CD4-positive, alpha-beta memory T cell (primary cell): ENCODE results near the gene MAN1A1. TPM values are rescaled to one million over a fixed set of nuclear protein-coding genes. Genes with fewer than 3 reads are reported as not detected.

Experiments used
- CTCF ChIA-PET: fragments of 350-600 bp; sonication (Branson Sonifier 250); formaldehyde crosslinking; loops from one replicate; lab custom pipeline; 2021; ENCODE audit warnings: inconsistent platforms; ENCODE audit not compliant: partially characterized antibody; lab: Charles Lee
- POLR2A ChIA-PET: fragments of 350-600 bp; sonication (Branson Sonifier 250); formaldehyde crosslinking; loops from one replicate; lab custom pipeline; 2021; ENCODE audit not compliant: partially characterized antibody; lab: Charles Lee
- DNase-seq, 5 donors: peaks; one replicate each; pipeline versions ENCODE4 v3.0.0 to v3.0.0-alpha.2; 2020 to 2022; ENCODE audit warnings: mixed read lengths in 1 of 5
- H3K27ac ChIP-seq: one replicate; pipeline ENCODE4 v1.7.0; 2013; ENCODE audit warnings: low read depth, low read length
- H3K27me3 ChIP-seq: 2 replicates; pipeline ENCODE4 v1.7.0; 2013; ENCODE audit warnings: mild to moderate bottlenecking, low read length, moderate library complexity; ENCODE audit not compliant: insufficient read depth
- H3K36me3 ChIP-seq: 2 replicates; pipeline ENCODE4 v1.7.0; 2013; ENCODE audit warnings: mild to moderate bottlenecking, low read length, moderate library complexity; ENCODE audit not compliant: insufficient read depth
- H3K4me1 ChIP-seq: 2 replicates; pipeline ENCODE4 v1.7.0; 2013; ENCODE audit warnings: mild to moderate bottlenecking, low read length, moderate library complexity; ENCODE audit not compliant: insufficient read depth
- H3K4me3 ChIP-seq, 2 donors: one replicate each; pipeline ENCODE4 v1.7.0; 2013; ENCODE audit warnings: low read length in 2 of 2, mild to moderate bottlenecking in 1 of 2
- H3K9me3 ChIP-seq, 2 donors: one replicate each; pipeline ENCODE4 v1.7.0; 2013; ENCODE audit warnings: low read length in 2 of 2, control low read depth in 1 of 2; ENCODE audit not compliant: control insufficient read depth in 1 of 2
- H3K27ac Mint-ChIP-seq, 7 donors: one replicate each; pipeline ENCODE4 v1.8.0; 2020 to 2021; ENCODE audit warnings: mixed read lengths in 7 of 7, mild to moderate bottlenecking in 6 of 7, inconsistent platforms in 3 of 7, moderate library complexity in 3 of 7
- H3K27me3 Mint-ChIP-seq, 2 donors: one replicate each; pipeline ENCODE4 v1.8.0; 2020 to 2021; ENCODE audit warnings: mixed read lengths in 2 of 2
- H3K36me3 Mint-ChIP-seq, 2 donors: one replicate each; pipeline ENCODE4 v1.8.0; 2020 to 2021; ENCODE audit warnings: mixed read lengths in 2 of 2, inconsistent platforms in 1 of 2, mild to moderate bottlenecking in 1 of 2
- H3K4me1 Mint-ChIP-seq, 4 donors: one replicate each; pipeline ENCODE4 v1.8.0; 2020 to 2021; ENCODE audit warnings: mixed read lengths in 4 of 4, mild to moderate bottlenecking in 1 of 4
- H3K4me3 Mint-ChIP-seq, 8 donors: one replicate each; pipeline ENCODE4 v1.8.0; 2020 to 2021; ENCODE audit warnings: mixed read lengths in 8 of 8, mild to moderate bottlenecking in 7 of 8, moderate library complexity in 6 of 8, inconsistent platforms in 3 of 8
- H3K9me3 Mint-ChIP-seq, 8 donors: one replicate each; pipeline ENCODE4 v1.8.0; 2020 to 2021; ENCODE audit warnings: mixed read lengths in 8 of 8, mild to moderate bottlenecking in 5 of 8, inconsistent platforms in 3 of 8, moderate library complexity in 1 of 8
- intact Hi-C: fragments of 100-400 bp; cut with micrococcal nuclease; formaldehyde crosslinking; loops from one replicate; pipeline ENCODE4 v1.15.1; 2023
- polyA plus RNA-seq, 2 donors: library from polyadenylated mRNA; unstranded; fragments of 300-500 nt; fragmentation: Illumina TruSeq; gene quantifications; one replicate each; pipeline ENCODE4 v1.2.3, GENCODE V29; 2021
- total RNA-seq, 2 experiments: library from RNA; stranded (reverse); gene quantifications; one replicate each; pipeline ENCODE4 v1.2.3, GENCODE V29; 2021

The MAN1A1 gene
- total and polyA plus RNA-seq, 4 experiments from 2014 or later, result 12.3 to 14.7 (median 12.3) TPM

- no peak overlapping the region for H3K4me3 Mint-ChIP-seq
- peaks cover 0 to 5% of the 10 kb centered on the region in 2 donors for H3K36me3 Mint-ChIP-seq
- POLR2A ChIA-PET, result no interaction called here
- no peak for DNase-seq
- Histone ChIP-seq H3K4me3 (no peak overlapping the region), H3K27me3 (no peaks in the 10 kb centered on the region), H3K27ac (no peak overlapping the region), H3K9me3 (no peaks in the 10 kb centered on the region), H3K36me3 (no peaks in the 10 kb centered on the region), H3K4me1 (peaks cover 19% of the 10 kb centered on the region)
- H3K27ac Mint-ChIP-seq, result peak overlapping the region in 4 of 7 donors; percentile 28 to 65 (median 50)
- H3K4me1 Mint-ChIP-seq, result peaks cover 12 to 27% (median 18%) of the 10 kb centered on the region in 4 donors
- CTCF ChIA-PET, result no interaction called here
- peaks cover 0 to 2% (median 0%) of the 10 kb centered on the region in 8 donors for H3K9me3 Mint-ChIP-seq
- no peaks in the 10 kb centered on the region for H3K27me3 Mint-ChIP-seq
- intact Hi-C loops, result no loop called here
Measured at GRCh38 chr6:119256392-119256791, 93.2 kb downstream of the MAN1A1 start.

GRCh38 chr6:119255492-119255891 lies 94.1 kb downstream of the MAN1A1 start:
- H3K27me3 ChIP-seq, result no peaks in the 10 kb centered on the region
- POLR2A ChIA-PET, result no interaction called here
- no peak overlapping the region for H3K27ac ChIP-seq
- Mint-ChIP-seq H3K9me3 (peaks cover 0 to 2% (median 0%) of the 10 kb centered on the region in 8 donors), H3K4me3 (peak overlapping the region in 1 of 8 donors; percentile 14), H3K27ac (no peak overlapping the region), H3K4me1 (peaks cover 12 to 27% (median 18%) of the 10 kb centered on the region in 4 donors), H3K27me3 (no peaks in the 10 kb centered on the region), H3K36me3 (peaks cover 0 to 13% of the 10 kb centered on the region in 2 donors)
- CTCF ChIA-PET, result no interaction called here
- intact Hi-C loops, result no loop called here
- peaks cover 19% of the 10 kb centered on the region for H3K4me1 ChIP-seq
- peak in 3 of 5 donors; percentile 12 to 14 (median 14) for DNase-seq
- H3K36me3 ChIP-seq, result no peaks in the 10 kb centered on the region
- H3K4me3 ChIP-seq, result no peak overlapping the region
- H3K9me3 ChIP-seq, result no peaks in the 10 kb centered on the region

DNA sequence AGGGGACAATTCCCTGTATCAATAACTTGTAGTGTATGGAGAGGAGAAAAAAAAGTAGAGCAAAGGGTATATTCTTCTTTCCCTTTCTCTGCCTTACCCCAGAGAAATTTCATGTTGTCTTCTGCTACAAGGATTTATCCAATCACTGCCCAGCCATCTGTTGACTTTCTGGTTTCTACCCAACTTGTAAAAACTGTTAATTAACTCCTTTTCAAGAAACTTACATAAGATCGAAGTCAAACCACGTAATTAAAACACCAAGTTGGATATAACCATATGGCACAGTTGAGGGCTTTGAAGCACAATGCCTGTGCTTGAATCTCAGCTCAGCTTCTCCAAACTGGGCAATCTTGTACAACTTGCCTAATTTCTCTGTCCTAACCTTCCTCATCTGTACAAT lies 99.5 kb downstream of the MAN1A1 start:
- Histone ChIP-seq H3K9me3 (no peaks in the 10 kb centered on the region), H3K36me3 (no peaks in the 10 kb centered on the region), H3K27me3 (no peaks in the 10 kb centered on the region), H3K27ac (no peak overlapping the region), H3K4me3 (no peak overlapping the region), H3K4me1 (peaks cover 2% of the 10 kb centered on the region)
- POLR2A ChIA-PET, result no interaction called here
- peaks cover 0 to 2% (median 0%) of the 10 kb centered on the region in 8 donors for H3K9me3 Mint-ChIP-seq
- no peak overlapping the region for H3K4me3 Mint-ChIP-seq
- peaks cover 0 to 5% (median under 1%) of the 10 kb centered on the region in 4 donors for H3K4me1 Mint-ChIP-seq
- no peak for DNase-seq
- H3K27me3 Mint-ChIP-seq, result no peaks in the 10 kb centered on the region
- H3K27ac Mint-ChIP-seq, result no peak overlapping the region
- H3K36me3 Mint-ChIP-seq, result peaks cover 9 to 40% of the 10 kb centered on the region in 2 donors
- intact Hi-C loops, result no loop called here
- CTCF ChIA-PET, result no interaction called here

- Histone ChIP-seq H3K4me3 (no peak overlapping the region), H3K27ac (no peak overlapping the region), H3K9me3 (no peaks in the 10 kb centered on the region), H3K27me3 (no peaks in the 10 kb centered on the region), H3K4me1 (no peaks in the 10 kb centered on the region), H3K36me3 (no peaks in the 10 kb centered on the region)
- no peak overlapping the region for H3K4me3 Mint-ChIP-seq
- H3K9me3 Mint-ChIP-seq, result peaks cover 0 to 2% (median 0%) of the 10 kb centered on the region in 8 donors
- H3K36me3 Mint-ChIP-seq, result peaks cover 9 to 40% of the 10 kb centered on the region in 2 donors
- intact Hi-C loops, result no loop called here
- no peaks in the 10 kb centered on the region for H3K27me3 Mint-ChIP-seq
- no peak overlapping the region for H3K27ac Mint-ChIP-seq
- ChIA-PET CTCF (no interaction called here), POLR2A (no interaction called here)
- DNase-seq, result no peak
- H3K4me1 Mint-ChIP-seq, result peaks cover 0 to 3% (median 0%) of the 10 kb centered on the region in 4 donors
Measured at GRCh38 chr6:119249319-119249718, 100.2 kb downstream of the MAN1A1 start.

- ChIA-PET POLR2A (no interaction called here), CTCF (interaction anchor here (0.6 kb wide), 1 partner anchor 134 kb away, joined by 3 read pairs; no protein-coding TSS in a partner anchor)
- Mint-ChIP-seq H3K27ac (no peak overlapping the region), H3K4me3 (no peak overlapping the region), H3K9me3 (peaks cover 0 to 2% (median 0%) of the 10 kb centered on the region in 8 donors), H3K4me1 (peaks cover 0 to 1% (median 0%) of the 10 kb centered on the region in 4 donors), H3K27me3 (no peaks in the 10 kb centered on the region), H3K36me3 (peaks cover 10 to 40% of the 10 kb centered on the region in 2 donors)
- H3K36me3 ChIP-seq, result no peaks in the 10 kb centered on the region
- H3K27me3 ChIP-seq, result no peaks in the 10 kb centered on the region
- no peak for DNase-seq
- no peaks in the 10 kb centered on the region for H3K4me1 ChIP-seq
- no peak overlapping the region for H3K27ac ChIP-seq
- H3K9me3 ChIP-seq, result no peaks in the 10 kb centered on the region
- H3K4me3 ChIP-seq, result no peak overlapping the region
- intact Hi-C loops, result no loop called here
Measured at GRCh38 chr6:119247504-119247903, 102.1 kb downstream of the MAN1A1 start.

DNA sequence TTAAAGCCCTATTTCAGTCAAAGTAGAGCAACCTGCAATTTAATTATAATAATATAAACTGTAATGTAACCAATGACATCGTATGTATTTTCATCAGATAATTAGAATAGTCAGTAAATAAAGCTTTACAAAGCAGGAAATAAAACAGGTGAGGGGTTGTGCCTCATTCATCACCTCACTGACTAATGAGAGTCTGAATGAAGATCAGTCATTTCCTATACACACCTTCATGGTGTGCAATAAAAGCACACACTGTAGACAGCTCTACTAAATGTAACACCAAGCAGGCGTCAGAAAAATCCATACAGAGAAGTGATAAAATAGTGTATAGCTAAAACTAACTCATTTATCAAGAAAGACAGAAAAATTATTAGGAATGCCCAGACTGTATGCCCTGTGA lies 105.9 kb downstream of the MAN1A1 start:
- peaks cover 0 to 1% (median 0%) of the 10 kb centered on the region in 4 donors for H3K4me1 Mint-ChIP-seq
- intact Hi-C loops, result no loop called here
- no peaks in the 10 kb centered on the region for H3K9me3 ChIP-seq
- H3K4me3 Mint-ChIP-seq, result no peak overlapping the region
- POLR2A ChIA-PET, result no interaction called here
- H3K4me1 ChIP-seq, result no peaks in the 10 kb centered on the region
- no peak overlapping the region for H3K27ac ChIP-seq
- H3K36me3 Mint-ChIP-seq, result peaks cover 9 to 16% of the 10 kb centered on the region in 2 donors
- CTCF ChIA-PET, result no interaction called here
- H3K4me3 ChIP-seq, result no peak overlapping the region
- no peaks in the 10 kb centered on the region for H3K27me3 Mint-ChIP-seq
- no peaks in the 10 kb centered on the region for H3K27me3 ChIP-seq
- H3K36me3 ChIP-seq, result no peaks in the 10 kb centered on the region
- no peak for DNase-seq
- no peaks in the 10 kb centered on the region for H3K9me3 Mint-ChIP-seq
- H3K27ac Mint-ChIP-seq, result peak overlapping the region in 1 of 7 donors; percentile 47

DNA sequence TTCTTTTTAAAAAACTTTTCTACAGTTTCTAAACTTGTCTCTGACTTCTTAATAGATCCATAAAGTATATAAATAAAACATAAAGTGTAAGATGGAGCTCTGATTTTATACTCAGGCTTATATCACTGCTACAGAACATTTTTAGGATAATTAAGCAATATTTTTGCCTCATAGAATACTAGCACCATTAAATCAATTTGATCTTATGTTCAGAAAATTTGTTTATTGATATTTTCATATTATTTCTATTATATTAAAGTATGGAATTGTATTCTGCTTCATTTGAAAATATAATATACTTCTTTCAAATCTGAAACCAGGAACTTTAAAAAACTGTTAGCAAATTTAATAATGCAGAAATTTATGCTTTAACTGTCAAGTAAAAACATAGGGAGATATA lies 106.5 kb downstream of the MAN1A1 start:
- Histone ChIP-seq H3K27ac (no peak overlapping the region), H3K9me3 (no peaks in the 10 kb centered on the region), H3K36me3 (no peaks in the 10 kb centered on the region), H3K27me3 (no peaks in the 10 kb centered on the region), H3K4me1 (no peaks in the 10 kb centered on the region), H3K4me3 (no peak overlapping the region)
- CTCF ChIA-PET, result no interaction called here
- DNase-seq, result no peak
- intact Hi-C loops, result no loop called here
- POLR2A ChIA-PET, result no interaction called here
- peaks cover 9 to 16% of the 10 kb centered on the region in 2 donors for H3K36me3 Mint-ChIP-seq
- no peak overlapping the region for H3K4me3 Mint-ChIP-seq
- H3K27me3 Mint-ChIP-seq, result no peaks in the 10 kb centered on the region
- H3K9me3 Mint-ChIP-seq, result no peaks in the 10 kb centered on the region
- H3K27ac Mint-ChIP-seq, result no peak overlapping the region
- H3K4me1 Mint-ChIP-seq, result peaks cover 0 to 1% (median 0%) of the 10 kb centered on the region in 4 donors
